Fibroblast of peridontal ligament (primary cell): Measurements from ENCODE around the gene FGF14.

Experiments
- DNase-seq: peaks from one replicate; pipeline ENCODE4 v3.0.0-alpha.2; 2010; ENCODE audit errors: extremely low read depth

The FGF14 gene

GRCh38 chr13:101985321-101985720 lies 416.5 kb downstream of the FGF14 start:
- DNase-seq = no peak

GRCh38 chr13:101982903-101983302 lies 418.9 kb downstream of the FGF14 start:
- no peak for DNase-seq

- no peak for DNase-seq
Measured at GRCh38 chr13:101979825-101980224, 422.0 kb downstream of the FGF14 start.

GRCh38 chr13:101978552-101979315 lies 423.1 kb downstream of the FGF14 start:
- no peak for DNase-seq

- no peak for DNase-seq
Measured at GRCh38 chr13:101977475-101977874, 424.4 kb downstream of the FGF14 start.

DNA sequence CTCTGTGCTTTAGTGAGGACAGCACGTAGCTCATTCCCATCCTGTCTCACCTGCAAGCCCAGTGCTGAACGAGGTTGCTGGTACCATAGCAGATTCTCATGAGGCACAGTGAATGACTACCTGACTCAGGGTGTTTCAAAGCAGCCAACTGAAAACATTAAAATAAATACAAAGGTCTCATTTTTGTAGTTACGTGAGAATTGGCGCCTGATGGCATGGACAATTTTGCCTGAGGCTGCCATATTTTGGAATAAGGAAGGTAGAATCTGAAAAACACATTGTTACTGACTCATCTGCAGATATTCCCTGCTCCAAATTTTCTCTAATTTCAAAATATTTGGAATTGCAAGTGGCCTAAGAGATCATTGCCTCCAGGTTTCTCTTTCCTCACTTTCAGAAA lies 429.7 kb downstream of the FGF14 start:
- DNase-seq = no peak

DNA sequence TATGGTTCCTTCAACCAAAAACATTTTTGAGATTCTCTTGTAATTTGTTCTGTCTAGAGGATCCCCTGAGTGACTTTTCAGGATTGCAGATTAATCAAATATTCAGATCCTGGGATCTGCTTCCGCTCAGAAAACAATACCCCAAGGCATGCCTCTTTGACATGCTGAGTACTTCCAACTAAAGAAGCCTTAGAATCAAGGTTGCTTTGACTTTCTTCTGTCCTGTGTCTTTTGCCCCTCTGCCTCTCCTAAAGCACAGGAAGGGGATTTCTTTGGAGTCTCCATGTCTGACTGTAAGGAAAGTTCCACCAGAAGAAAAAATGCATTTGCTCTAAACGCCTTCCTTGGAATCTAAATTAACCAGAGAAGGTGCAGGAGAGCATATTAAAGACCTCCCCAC lies 431.5 kb downstream of the FGF14 start:
- no peak for DNase-seq

DNA sequence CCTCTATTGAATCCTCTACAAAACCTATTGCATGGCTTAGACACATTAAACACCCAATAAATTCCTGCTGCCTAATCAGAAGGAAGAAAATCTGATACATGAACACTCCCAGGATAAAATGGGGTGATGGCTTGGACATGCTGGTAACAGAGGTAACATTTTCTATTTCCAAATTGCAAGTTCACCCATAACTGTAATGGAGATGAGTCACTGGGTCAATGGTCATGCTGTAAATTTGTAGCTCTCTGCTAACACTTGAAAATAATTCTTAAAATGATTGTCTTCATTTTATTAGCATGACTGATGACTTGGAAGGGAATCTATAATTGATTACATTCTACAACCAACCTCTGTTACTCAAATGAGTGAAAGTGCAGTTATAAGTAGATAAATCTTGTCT lies 434.1 kb downstream of the FGF14 start:
- no peak for DNase-seq

DNA sequence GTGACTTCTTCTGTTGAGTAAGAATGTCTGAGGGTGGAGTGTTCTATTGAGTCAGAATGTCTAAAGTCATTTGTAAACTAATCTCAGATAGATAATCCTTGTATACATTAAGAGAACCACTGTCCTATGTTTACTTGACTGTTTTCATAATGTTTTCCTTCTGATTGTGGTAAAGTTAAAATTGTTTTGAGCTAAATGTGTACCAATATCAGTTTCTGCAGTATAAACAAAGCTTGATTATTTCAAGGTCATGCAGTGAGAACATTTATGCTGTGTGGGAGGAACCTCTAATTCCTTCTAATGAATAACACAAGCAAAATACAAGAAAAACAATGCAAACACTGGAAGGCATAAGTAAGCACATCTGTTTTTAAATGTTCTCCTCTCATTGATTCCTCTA lies 434.6 kb downstream of the FGF14 start:
- no peak for DNase-seq

- DNase-seq = no peak
Measured at GRCh38 chr13:101965096-101965495, 436.8 kb downstream of the FGF14 start.

DNA sequence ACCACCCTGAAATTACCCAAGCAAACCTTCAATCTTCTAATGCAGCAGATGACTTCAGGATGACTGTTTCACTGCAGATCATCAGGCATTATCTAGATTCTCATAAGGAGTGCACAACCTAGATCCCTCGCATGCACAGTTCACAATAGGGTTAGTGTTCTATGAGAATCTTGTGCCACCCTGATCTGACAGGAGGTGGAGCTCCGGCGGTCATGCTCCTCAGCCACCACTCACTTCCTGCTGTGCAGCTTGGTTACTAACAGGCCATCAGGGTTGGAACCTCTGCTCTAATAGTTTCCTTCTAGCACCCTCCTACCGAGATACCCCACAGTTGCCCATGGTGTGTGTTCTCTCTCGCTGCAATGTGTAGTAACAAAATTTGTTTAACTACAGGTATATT lies 442.8 kb downstream of the FGF14 start:
- no peak for DNase-seq

GRCh38 chr13:101955764-101956163 lies 446.1 kb downstream of the FGF14 start:
- DNase-seq = peak; percentile 1

DNA sequence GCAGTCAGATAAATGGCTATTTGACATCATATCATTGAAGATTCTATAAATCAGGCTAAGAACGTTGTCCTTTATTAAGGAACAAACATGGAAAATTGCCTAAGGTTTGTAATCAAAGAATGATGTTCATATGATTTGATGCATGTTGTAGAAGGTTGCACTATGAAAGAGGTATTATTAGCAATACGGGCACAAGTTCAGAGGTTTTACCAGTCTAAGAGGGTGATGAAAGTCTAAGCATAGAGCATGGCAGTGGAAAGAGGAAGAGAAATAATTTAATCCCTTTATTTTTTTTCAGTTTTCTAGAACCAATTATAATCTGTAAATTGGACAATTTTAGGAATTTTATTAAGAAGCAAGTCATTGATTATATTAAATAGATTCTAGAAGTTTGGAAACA lies 450.7 kb downstream of the FGF14 start:
- DNase-seq = no peak

DNA sequence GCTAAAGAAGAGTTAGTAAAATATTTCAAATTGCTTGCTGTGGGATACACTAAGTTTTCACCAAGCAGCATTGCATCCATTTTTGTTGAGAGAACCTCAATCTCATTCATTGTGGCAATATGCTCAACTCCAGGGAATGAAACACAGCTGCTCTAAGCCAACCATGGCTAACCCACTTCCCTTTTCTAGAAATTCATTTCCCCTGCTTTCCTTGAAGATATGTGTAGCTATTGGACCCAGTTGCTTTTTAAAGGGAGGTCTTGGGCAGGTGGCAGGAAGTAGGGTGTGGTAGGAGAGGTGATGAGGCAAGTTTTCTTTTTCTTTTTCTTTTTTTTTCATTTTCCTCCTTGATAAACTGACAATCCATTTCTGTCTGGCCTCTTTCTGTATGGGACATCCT lies 452.2 kb downstream of the FGF14 start:
- no peak for DNase-seq

GRCh38 chr13:101946401-101946800 lies 455.4 kb downstream of the FGF14 start:
- DNase-seq = no peak

DNA sequence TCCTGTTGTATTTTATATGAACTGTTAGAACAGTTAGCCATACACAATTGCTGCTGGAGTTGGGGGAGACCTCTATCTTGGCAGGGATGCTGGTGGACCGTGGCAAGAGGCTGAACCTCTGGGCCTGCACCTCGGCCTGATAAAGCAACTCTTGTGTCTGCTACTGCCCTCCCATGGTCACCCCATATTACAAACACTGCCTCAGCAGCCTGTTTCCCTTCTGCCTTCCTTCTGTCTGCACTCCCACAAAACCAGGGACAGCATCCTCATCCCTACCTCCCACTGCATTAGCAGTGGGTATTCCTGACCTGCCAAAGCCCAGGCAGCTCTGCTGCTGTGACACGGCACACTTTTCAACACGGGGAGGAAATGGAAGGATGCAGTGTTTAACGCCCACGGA lies 456.4 kb downstream of the FGF14 start:
- DNase-seq = no peak

DNA sequence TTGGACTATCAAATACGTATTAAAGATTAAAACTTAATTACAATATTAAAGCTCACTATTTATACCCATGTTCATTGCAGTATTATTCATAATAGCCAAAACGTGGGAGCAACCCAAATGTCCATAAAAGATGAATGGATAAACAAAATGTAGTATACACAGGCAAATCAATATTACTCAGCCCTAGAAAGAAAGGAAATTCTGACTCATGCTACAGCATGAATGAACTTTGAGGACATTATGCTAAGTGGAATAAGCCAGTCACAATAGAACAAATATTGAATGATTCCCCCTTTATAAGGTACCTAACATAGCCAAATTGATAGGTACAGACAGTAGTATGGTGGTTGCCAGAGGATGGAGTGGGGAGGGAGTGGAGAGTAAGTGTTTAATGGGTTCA lies 457.3 kb downstream of the FGF14 start:
- no peak for DNase-seq

DNA sequence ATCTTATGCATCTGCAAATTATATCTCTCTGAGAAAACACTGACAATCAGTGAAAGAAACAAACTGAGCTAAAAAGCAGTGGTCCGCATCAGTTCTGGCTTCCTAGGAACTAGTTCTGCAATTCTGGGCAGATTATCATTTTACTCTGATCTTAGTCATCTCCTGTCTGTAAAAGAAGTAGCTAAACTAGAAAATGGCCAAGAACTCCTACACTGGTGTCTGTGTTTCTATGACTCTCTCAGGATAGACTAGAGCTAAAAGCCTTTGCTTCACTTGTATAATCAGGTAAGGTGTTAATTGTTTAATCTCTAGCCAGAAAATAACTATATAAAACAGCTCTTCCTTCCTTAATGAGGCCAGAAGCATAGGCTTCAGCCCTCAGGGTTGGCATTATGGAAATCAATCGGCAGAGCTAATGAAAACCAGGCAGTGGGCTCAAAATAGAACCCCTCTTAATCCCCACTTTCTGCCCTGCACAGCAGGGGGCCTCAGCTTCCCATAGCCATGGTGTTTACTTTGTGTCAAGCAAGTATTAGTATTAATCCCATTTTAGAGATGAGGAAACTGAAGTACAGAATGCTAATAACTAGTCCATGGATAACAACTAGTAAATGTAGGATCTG lies 459.2 kb downstream of the FGF14 start:
- DNase-seq = no peak

GRCh38 chr13:101942038-101942437 lies 459.8 kb downstream of the FGF14 start:
- peak; percentile 35 for DNase-seq

- peak; percentile 19 for DNase-seq
Measured at GRCh38 chr13:101941095-101941783, 460.6 kb downstream of the FGF14 start.

DNA sequence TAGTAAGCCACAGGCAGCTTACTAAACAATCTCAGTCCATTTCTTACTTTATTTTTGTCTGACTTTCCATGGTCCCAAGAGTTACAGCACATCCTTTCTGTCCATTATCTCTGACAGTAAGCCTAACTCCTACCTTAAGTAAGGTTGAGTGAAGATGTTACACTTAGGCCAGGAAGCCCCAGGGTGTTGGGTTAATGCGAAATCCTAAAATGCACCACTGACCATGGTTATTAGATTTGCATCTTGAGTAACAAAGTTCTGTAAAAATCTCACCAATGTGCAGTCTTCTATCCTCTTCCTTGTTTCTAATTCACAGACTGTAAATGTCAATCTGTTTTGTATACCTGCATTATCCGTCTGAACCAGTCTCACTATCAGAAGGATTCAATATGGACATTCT lies 462.5 kb downstream of the FGF14 start:
- no peak for DNase-seq

DNA sequence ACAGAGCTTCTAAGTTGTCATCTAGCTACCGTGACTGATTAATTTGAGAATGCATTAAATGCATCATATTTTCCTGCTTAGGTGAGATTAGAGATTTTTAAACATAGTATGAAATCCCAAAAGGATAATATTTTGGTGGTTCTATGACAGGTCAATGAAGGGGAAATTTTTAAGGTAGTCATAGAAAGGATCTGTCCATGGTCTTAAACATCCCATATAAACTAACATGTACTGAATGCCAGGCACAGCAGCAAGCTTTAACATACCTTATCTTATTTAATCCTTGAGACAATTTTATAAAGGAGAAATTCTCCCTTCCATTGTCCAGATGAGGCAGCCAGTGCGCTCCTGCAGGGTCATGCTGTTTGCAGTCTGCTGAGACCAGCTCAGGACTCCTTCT lies 466.0 kb downstream of the FGF14 start:
- no peak for DNase-seq

- DNase-seq = no peak
Measured at GRCh38 chr13:101931186-101931585, 470.7 kb downstream of the FGF14 start.
